ENCODE data around the gene ATXN2.
"Not testable (repeated sequence)": the region's sequence is repeated elsewhere in the genome, so short reads cannot be mapped to it uniquely, and the experiment has no call there.

Gene ATXN2

GRCh38 chr12:111574797-111575443, 24.2 kb downstream of the ATXN2 start:
- no peak overlapping the region for H3K27ac ChIP-seq (ENCODE audit: low read depth, low read length)
- H3K27me3 ChIP-seq (ENCODE audit: control insufficient read depth in 1 of 2, insufficient read depth in 2 of 2, low read length in 2 of 2): no peaks in the 10 kb centered on the region
- H3K9ac ChIP-seq (ENCODE audit: low read depth in 1 of 2, low read length in 2 of 2): no peak overlapping the region
- H3K4me3 ChIP-seq (ENCODE audit: low read depth in 1 of 2, low read length in 2 of 2): no peak overlapping the region
- H3K9me3 ChIP-seq (ENCODE audit: control insufficient read depth in 1 of 2, low read length in 2 of 2): no peaks in the 10 kb centered on the region
- peaks cover 0 to 1% of the 10 kb centered on the region in 2 donors for H3K36me3 ChIP-seq (ENCODE audit: control insufficient read depth in 1 of 2, insufficient read depth in 2 of 2, low read length in 2 of 2)
- peaks cover 11 to 13% of the 10 kb centered on the region in 2 donors for H3K4me1 ChIP-seq (ENCODE audit: control insufficient read depth in 1 of 2, insufficient read depth in 2 of 2, low read length in 2 of 2)

GRCh38 chr12:111573476-111573875, 25.6 kb downstream of the ATXN2 start:
- Histone ChIP-seq H3K9ac (ENCODE audit: low read depth in 1 of 2, low read length in 2 of 2) (no peak overlapping the region), H3K27me3 (ENCODE audit: control insufficient read depth in 1 of 2, insufficient read depth in 2 of 2, low read length in 2 of 2) (no peaks in the 10 kb centered on the region), H3K27ac (ENCODE audit: low read depth, low read length) (no peak overlapping the region), H3K4me3 (ENCODE audit: low read depth in 1 of 2, low read length in 2 of 2) (no peak overlapping the region), H3K36me3 (ENCODE audit: control insufficient read depth in 1 of 2, insufficient read depth in 2 of 2, low read length in 2 of 2) (no peaks in the 10 kb centered on the region), H3K9me3 (ENCODE audit: control insufficient read depth in 1 of 2, low read length in 2 of 2) (no peaks in the 10 kb centered on the region), H3K4me1 (ENCODE audit: control insufficient read depth in 1 of 2, insufficient read depth in 2 of 2, low read length in 2 of 2) (peaks cover 18 to 27% of the 10 kb centered on the region in 2 donors)

- Histone ChIP-seq H3K9ac (ENCODE audit: low read depth in 1 of 2, low read length in 2 of 2) (no peak overlapping the region), H3K4me1 (ENCODE audit: control insufficient read depth in 1 of 2, insufficient read depth in 2 of 2, low read length in 2 of 2) (peaks cover 18 to 27% of the 10 kb centered on the region in 2 donors), H3K27me3 (ENCODE audit: control insufficient read depth in 1 of 2, insufficient read depth in 2 of 2, low read length in 2 of 2) (no peaks in the 10 kb centered on the region), H3K36me3 (ENCODE audit: control insufficient read depth in 1 of 2, insufficient read depth in 2 of 2, low read length in 2 of 2) (peaks cover 0 to 4% of the 10 kb centered on the region in 2 donors), H3K4me3 (ENCODE audit: low read depth in 1 of 2, low read length in 2 of 2) (no peak overlapping the region), H3K9me3 (ENCODE audit: control insufficient read depth in 1 of 2, low read length in 2 of 2) (no peaks in the 10 kb centered on the region), H3K27ac (ENCODE audit: low read depth, low read length) (no peak overlapping the region)
Observed at GRCh38 chr12:111570084-111570961, 28.8 kb downstream of the ATXN2 start.

DNA sequence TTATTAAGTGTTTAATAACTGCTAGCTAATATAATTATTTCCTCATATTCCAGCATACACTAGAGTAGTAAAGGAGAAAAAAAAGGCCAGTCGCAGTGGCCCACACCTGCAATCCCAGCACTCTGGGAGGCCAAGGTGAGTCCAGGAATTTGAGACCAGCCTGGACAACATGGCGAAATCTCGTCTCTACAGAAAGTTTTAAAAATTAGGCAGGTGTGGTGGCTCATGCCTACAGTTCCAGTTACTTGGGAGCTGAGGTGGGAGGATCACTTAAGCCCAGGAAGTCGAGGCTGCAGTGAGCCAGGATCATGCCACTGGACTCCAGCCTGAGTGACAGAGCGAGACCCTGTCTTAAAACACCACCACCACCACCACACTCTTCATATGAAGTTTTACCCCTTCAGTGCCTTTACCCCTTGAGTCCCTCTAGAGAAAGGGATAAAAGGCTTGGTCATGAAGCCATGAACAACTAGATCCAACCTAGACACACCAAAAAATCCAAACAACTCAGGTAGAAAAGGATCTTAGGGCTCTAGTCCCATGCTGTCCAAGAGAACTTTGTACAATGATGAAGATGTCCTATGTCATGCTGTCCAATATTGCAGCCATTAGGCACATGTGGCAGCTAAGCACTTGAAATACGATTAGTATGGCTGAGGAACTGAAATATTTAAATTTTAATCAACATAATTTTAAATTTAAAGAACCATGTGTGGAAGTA, 29.6 kb downstream of the ATXN2 start:
- Histone ChIP-seq H3K27ac (ENCODE audit: low read depth, low read length) (no peak overlapping the region), H3K4me3 (ENCODE audit: low read depth in 1 of 2, low read length in 2 of 2) (no peak overlapping the region), H3K9ac (ENCODE audit: low read depth in 1 of 2, low read length in 2 of 2) (no peak overlapping the region), H3K4me1 (ENCODE audit: control insufficient read depth in 1 of 2, insufficient read depth in 2 of 2, low read length in 2 of 2) (peaks cover 18 to 27% of the 10 kb centered on the region in 2 donors), H3K36me3 (ENCODE audit: control insufficient read depth in 1 of 2, insufficient read depth in 2 of 2, low read length in 2 of 2) (peaks cover 0 to 4% of the 10 kb centered on the region in 2 donors), H3K27me3 (ENCODE audit: control insufficient read depth in 1 of 2, insufficient read depth in 2 of 2, low read length in 2 of 2) (no peaks in the 10 kb centered on the region), H3K9me3 (ENCODE audit: control insufficient read depth in 1 of 2, low read length in 2 of 2) (no peaks in the 10 kb centered on the region)

DNA sequence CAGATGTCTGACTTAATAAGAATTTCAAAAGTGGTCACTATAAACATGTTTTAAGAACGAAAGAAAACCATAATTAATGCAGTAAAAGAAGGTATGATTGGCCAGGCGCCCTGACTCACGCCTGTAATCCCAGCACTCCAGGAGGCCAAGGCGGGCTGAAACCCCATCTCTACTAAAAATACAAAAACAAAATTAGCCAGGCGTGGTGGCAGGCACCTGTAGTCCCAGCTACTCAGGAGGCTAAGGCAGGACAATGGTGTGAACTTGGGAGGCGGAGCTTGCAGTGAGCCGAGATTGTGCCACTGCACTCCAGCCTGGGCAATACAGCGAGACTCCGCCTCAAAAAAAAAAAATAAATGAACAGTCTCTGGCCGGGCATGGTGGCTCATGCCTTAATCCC, 38.3 kb downstream of the ATXN2 start:
- H3K36me3 ChIP-seq (ENCODE audit: control insufficient read depth in 1 of 2, insufficient read depth in 2 of 2, low read length in 2 of 2); H3K4me3 ChIP-seq (ENCODE audit: low read depth in 1 of 2, low read length in 2 of 2); H3K27ac ChIP-seq (ENCODE audit: low read depth, low read length); H3K27me3 ChIP-seq (ENCODE audit: control insufficient read depth in 1 of 2, insufficient read depth in 2 of 2, low read length in 2 of 2); H3K9me3 ChIP-seq (ENCODE audit: control insufficient read depth in 1 of 2, low read length in 2 of 2); H3K9ac ChIP-seq (ENCODE audit: low read depth in 1 of 2, low read length in 2 of 2); H3K4me1 ChIP-seq (ENCODE audit: control insufficient read depth in 1 of 2, insufficient read depth in 2 of 2, low read length in 2 of 2): not testable (repeated sequence)

DNA sequence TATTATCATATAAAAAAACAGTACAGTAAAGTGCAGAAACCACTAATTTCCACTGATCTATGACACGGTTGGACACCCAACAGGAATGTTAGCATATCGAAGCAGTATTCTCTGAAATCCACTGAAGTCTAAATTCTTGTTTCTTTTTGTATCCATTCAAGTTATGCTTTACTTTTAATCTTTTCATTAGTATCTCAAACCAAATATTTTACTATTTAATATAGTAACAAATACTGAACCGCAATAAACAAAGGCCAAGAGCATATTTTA, 41.1 kb downstream of the ATXN2 start:
- H3K4me1 ChIP-seq (ENCODE audit: control insufficient read depth in 1 of 2, insufficient read depth in 2 of 2, low read length in 2 of 2): no peaks in the 10 kb centered on the region
- no peak overlapping the region for H3K27ac ChIP-seq (ENCODE audit: low read depth, low read length)
- H3K27me3 ChIP-seq (ENCODE audit: control insufficient read depth in 1 of 2, insufficient read depth in 2 of 2, low read length in 2 of 2): no peaks in the 10 kb centered on the region
- no peak overlapping the region for H3K4me3 ChIP-seq (ENCODE audit: low read depth in 1 of 2, low read length in 2 of 2)
- no peaks in the 10 kb centered on the region for H3K9me3 ChIP-seq (ENCODE audit: control insufficient read depth in 1 of 2, low read length in 2 of 2)
- no peak overlapping the region for H3K9ac ChIP-seq (ENCODE audit: low read depth in 1 of 2, low read length in 2 of 2)
- no peaks in the 10 kb centered on the region for H3K36me3 ChIP-seq (ENCODE audit: control insufficient read depth in 1 of 2, insufficient read depth in 2 of 2, low read length in 2 of 2)

DNA sequence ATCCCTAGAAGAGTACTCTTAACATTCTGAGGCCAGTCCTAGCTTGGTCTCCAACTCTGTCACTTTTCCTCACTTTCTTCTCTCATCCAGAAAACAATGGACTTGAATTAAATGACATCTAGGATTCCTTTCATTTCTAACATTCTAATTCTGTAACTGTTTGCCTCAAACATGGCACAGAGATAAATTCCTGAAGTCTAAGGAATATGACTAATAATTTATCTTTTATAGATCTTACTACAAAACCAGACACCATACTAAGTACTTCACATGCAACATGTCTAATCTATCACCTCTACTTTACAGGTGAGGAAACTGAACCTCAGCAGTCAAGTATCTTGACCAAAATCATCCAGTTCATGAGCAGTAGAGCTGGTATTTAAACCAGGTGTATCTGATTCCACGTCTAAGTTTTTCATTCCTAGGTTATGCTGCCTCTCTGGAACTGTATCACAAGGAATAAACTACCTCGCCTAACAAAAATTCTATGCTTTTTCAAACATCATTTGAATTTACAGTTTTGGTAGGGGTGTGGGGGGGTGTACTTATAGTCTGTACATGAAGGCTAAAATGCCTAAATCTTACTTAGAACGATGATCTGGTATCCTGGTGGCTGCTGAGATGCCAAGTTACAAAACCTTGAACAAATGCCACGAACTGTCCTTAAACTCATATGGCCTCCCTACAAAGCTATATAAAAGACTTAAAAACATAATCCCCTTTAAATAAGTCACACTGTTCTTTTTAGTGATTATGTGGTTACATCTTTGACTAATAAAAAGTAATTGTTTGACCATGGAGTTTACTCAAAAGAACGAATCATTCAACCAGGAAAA, 41.6 kb downstream of the ATXN2 start:
- Histone ChIP-seq H3K4me1 (ENCODE audit: control insufficient read depth in 1 of 2, insufficient read depth in 2 of 2, low read length in 2 of 2) (no peaks in the 10 kb centered on the region), H3K4me3 (ENCODE audit: low read depth in 1 of 2, low read length in 2 of 2) (no peak overlapping the region), H3K9me3 (ENCODE audit: control insufficient read depth in 1 of 2, low read length in 2 of 2) (no peaks in the 10 kb centered on the region), H3K9ac (ENCODE audit: low read depth in 1 of 2, low read length in 2 of 2) (no peak overlapping the region), H3K36me3 (ENCODE audit: control insufficient read depth in 1 of 2, insufficient read depth in 2 of 2, low read length in 2 of 2) (no peaks in the 10 kb centered on the region), H3K27ac (ENCODE audit: low read depth, low read length) (no peak overlapping the region), H3K27me3 (ENCODE audit: control insufficient read depth in 1 of 2, insufficient read depth in 2 of 2, low read length in 2 of 2) (no peaks in the 10 kb centered on the region)

DNA sequence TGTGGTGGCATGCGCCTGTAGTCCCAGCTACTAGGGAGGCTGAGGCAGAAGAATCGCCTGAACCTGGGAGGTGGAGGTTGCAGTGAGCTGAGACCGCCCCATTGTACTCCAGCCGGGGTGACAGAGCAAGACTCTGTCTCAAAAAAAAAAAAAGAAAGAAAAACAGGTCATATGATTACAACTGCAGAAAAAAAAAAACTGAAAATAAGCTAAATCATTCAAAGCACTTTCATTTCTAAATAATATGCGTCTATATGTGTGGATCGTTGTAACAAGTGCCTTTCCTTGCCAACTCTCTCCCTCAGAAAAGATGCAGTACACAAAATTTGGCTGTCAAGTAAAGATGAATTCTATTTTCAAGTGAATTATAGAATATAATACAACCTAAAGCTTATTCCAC, 42.4 kb downstream of the ATXN2 start:
- H3K4me1 ChIP-seq (ENCODE audit: control insufficient read depth in 1 of 2, insufficient read depth in 2 of 2, low read length in 2 of 2): no peaks in the 10 kb centered on the region
- H3K4me3 ChIP-seq (ENCODE audit: low read depth in 1 of 2, low read length in 2 of 2): no peak overlapping the region
- no peak overlapping the region for H3K27ac ChIP-seq (ENCODE audit: low read depth, low read length)
- H3K27me3 ChIP-seq (ENCODE audit: control insufficient read depth in 1 of 2, insufficient read depth in 2 of 2, low read length in 2 of 2): no peaks in the 10 kb centered on the region
- H3K9ac ChIP-seq (ENCODE audit: low read depth in 1 of 2, low read length in 2 of 2): no peak overlapping the region
- H3K36me3 ChIP-seq (ENCODE audit: control insufficient read depth in 1 of 2, insufficient read depth in 2 of 2, low read length in 2 of 2): no peaks in the 10 kb centered on the region
- H3K9me3 ChIP-seq (ENCODE audit: control insufficient read depth in 1 of 2, low read length in 2 of 2): no peaks in the 10 kb centered on the region

GRCh38 chr12:111555313-111555712, 43.8 kb downstream of the ATXN2 start:
- H3K27me3 ChIP-seq (ENCODE audit: control insufficient read depth in 1 of 2, insufficient read depth in 2 of 2, low read length in 2 of 2); H3K9ac ChIP-seq (ENCODE audit: low read depth in 1 of 2, low read length in 2 of 2); H3K36me3 ChIP-seq (ENCODE audit: control insufficient read depth in 1 of 2, insufficient read depth in 2 of 2, low read length in 2 of 2); H3K4me1 ChIP-seq (ENCODE audit: control insufficient read depth in 1 of 2, insufficient read depth in 2 of 2, low read length in 2 of 2); H3K9me3 ChIP-seq (ENCODE audit: control insufficient read depth in 1 of 2, low read length in 2 of 2); H3K4me3 ChIP-seq (ENCODE audit: low read depth in 1 of 2, low read length in 2 of 2); H3K27ac ChIP-seq (ENCODE audit: low read depth, low read length): not testable (repeated sequence)
